Thymus (tissue), 11 donors: ENCODE measurements around the gene MYG1. TPM values are rescaled to one million over a fixed set of nuclear protein-coding genes. Genes with fewer than 3 reads are reported as not detected.
A peak's percentile ranks its signal among the peaks of the same experiment; 100 is the strongest.

Experiments used
- DNase-seq, 9 donors: peaks; one replicate each; pipeline ENCODE4 v3.0.0-alpha.2; 2013; ENCODE audit warnings: low spot score in 9 of 9, low read depth in 6 of 9, missing footprints in 1 of 9
- H3K27ac ChIP-seq, 2 donors: one replicate each; pipeline ENCODE4 v1.5.1; 2013; ENCODE audit warnings: control low read depth in 1 of 2, low read depth in 1 of 2, low read length in 1 of 2, mild to moderate bottlenecking in 1 of 2, moderate library complexity in 1 of 2
- H3K27me3 ChIP-seq, 2 donors: one replicate each; pipeline ENCODE4 v1.5.1; 2013; ENCODE audit warnings: low read length in 1 of 2; ENCODE audit not compliant: control insufficient read depth in 2 of 2, insufficient read depth in 1 of 2
- H3K36me3 ChIP-seq, 2 donors: one replicate each; pipeline ENCODE4 v1.5.1; 2013; ENCODE audit warnings: low read length in 1 of 2, mild to moderate bottlenecking in 1 of 2, moderate library complexity in 1 of 2; ENCODE audit not compliant: control insufficient read depth in 2 of 2, insufficient read depth in 2 of 2
- H3K4me1 ChIP-seq, 2 donors: one replicate each; pipeline ENCODE4 v1.5.1; 2013; ENCODE audit warnings: low read length in 2 of 2; ENCODE audit not compliant: control insufficient read depth in 2 of 2, insufficient read depth in 2 of 2
- H3K4me3 ChIP-seq, 2 donors: one replicate each; pipeline ENCODE4 v1.5.1; 2013; ENCODE audit warnings: low read length in 2 of 2, control low read depth in 1 of 2, mild to moderate bottlenecking in 1 of 2
- H3K9me3 ChIP-seq, 2 donors: one replicate each; pipeline ENCODE4 v1.5.1; 2013; ENCODE audit warnings: low read length in 1 of 2, mild to moderate bottlenecking in 1 of 2; ENCODE audit not compliant: control insufficient read depth in 2 of 2, insufficient read depth in 1 of 2
- WGBS: extraction: QIAGEN DNeasy Blood & Tissue Kit; methylation state at CpG from one replicate; pipeline ENCODE4 v1.1.7; 2013; 5-methylcytosine and 5-hydroxymethylcytosine counted together
- polyA plus RNA-seq: library from polyadenylated mRNA; stranded (reverse); fragments of 200-250 nt; gene quantifications from one replicate; pipeline ENCODE4 v1.2.3, GENCODE V29; 2013
- total RNA-seq: library from RNA; stranded (reverse); fragments of 120-200 nt; gene quantifications from one replicate; pipeline ENCODE4 v1.2.4, GENCODE V29; 2013
- donor health status: healthy.

Gene MYG1
- total and polyA plus RNA-seq, 2 donors, result 53.0 to 57.9 TPM

DNA sequence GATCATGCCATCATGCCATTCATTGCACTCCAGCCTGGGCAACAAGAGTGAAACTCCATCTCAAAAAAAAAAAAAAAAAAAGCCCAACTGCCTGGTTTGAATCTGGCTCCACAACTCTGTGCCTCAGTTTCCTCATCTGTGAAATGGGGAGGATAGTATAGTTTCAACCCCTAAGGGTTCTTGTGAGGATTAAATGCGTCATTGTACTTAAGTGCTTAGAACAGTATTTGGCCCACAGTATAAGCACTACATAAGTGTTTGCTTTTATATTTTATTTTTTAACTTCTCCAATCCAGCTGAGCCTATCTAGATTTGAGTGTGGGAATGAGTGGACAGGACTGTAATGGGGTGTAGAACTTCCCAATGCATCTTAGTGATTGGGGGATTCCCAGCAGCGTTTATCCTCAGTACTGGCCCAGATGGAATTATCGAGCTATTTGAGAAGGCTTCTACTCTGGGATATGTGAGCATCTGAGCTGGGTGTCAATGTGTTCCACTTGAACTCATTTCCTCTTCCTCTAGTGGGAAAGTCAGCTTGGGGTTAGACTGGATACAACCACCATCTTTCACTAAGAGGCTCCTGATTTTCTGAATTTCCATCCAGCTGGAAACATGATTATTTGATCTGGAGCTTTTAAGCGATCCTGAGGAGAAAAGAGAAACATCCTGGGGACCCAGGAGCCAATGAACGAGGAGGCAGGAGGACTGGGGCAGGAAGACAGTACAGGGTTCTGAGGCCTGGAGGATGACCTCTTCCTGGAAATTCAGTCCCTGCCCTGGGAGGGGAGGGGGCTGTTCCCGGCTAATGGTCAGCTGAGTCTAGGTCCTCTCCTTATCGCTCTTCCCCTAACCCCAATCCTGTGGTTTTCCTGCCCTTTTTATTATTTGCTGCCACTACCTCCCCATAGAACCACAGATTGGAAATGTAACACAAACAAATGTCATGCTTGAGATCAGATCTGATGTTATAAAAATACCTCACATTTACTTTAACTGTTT, 40.7 kb upstream of the MYG1 start:
- peaks cover 4 to 8% of the 10 kb centered on the region in 2 donors for H3K36me3 ChIP-seq
- H3K9me3 ChIP-seq, result no peaks in the 10 kb centered on the region
- DNase-seq, result no peak
- H3K27ac ChIP-seq, result no peak overlapping the region
- H3K4me3 ChIP-seq, result no peak overlapping the region
- WGBS, result 80% methylated on average over 7 of the region's 7 CpGs
- peaks cover 2 to 14% of the 10 kb centered on the region in 2 donors for H3K4me1 ChIP-seq
- H3K27me3 ChIP-seq, result no peaks in the 10 kb centered on the region

- DNase-seq, result no peak
- no peaks in the 10 kb centered on the region for H3K27me3 ChIP-seq
- 97% methylated on average over 6 of the region's 6 CpGs for WGBS
- H3K36me3 ChIP-seq, result peaks cover 0 to under 1% of the 10 kb centered on the region in 2 donors
- H3K9me3 ChIP-seq, result no peaks in the 10 kb centered on the region
- H3K4me1 ChIP-seq, result peaks cover 2 to 12% of the 10 kb centered on the region in 2 donors
- no peak overlapping the region for H3K4me3 ChIP-seq
- H3K27ac ChIP-seq, result no peak overlapping the region
These were observed 39.6 kb upstream of the MYG1 start for GRCh38 chr12:53259891-53260290.

- Histone ChIP-seq H3K9me3 (no peaks in the 10 kb centered on the region), H3K27me3 (no peaks in the 10 kb centered on the region), H3K4me1 (peaks cover 19 to 34% of the 10 kb centered on the region in 2 donors), H3K4me3 (no peak overlapping the region), H3K27ac (no peak overlapping the region), H3K36me3 (peaks cover 6 to 13% of the 10 kb centered on the region in 2 donors)
- DNase-seq, result no peak
- WGBS, result 97% methylated on average over 2 of the region's 2 CpGs
These were observed 33.7 kb upstream of the MYG1 start for GRCh38 chr12:53265783-53266182.

GRCh38 chr12:53267306-53267998, 32.0 kb upstream of the MYG1 start:
- H3K27ac ChIP-seq, result peak overlapping the region; percentile 6 to 79
- no peaks in the 10 kb centered on the region for H3K27me3 ChIP-seq
- H3K9me3 ChIP-seq, result no peaks in the 10 kb centered on the region
- peak in 1 of 9 donors; percentile 13 for DNase-seq
- H3K4me3 ChIP-seq, result peak overlapping the region; percentile 76 to 79
- H3K36me3 ChIP-seq, result peaks cover 6 to 24% of the 10 kb centered on the region in 2 donors
- 25% methylated on average over 18 of the region's 18 CpGs for WGBS
- H3K4me1 ChIP-seq, result peaks cover 19 to 34% of the 10 kb centered on the region in 2 donors

GRCh38 chr12:53267999-53268629, 31.4 kb upstream of the MYG1 start, which contains the start of gene ESPL1:
TSS of gene ESPL1 (plus strand) at chr12:53268299. CDS start at chr12:53268767, 468 bp downstream.
- no peaks in the 10 kb centered on the region for H3K27me3 ChIP-seq
- peaks cover 19 to 34% of the 10 kb centered on the region in 2 donors for H3K4me1 ChIP-seq
- WGBS, result under 1% methylated on average over 58 of the region's 58 CpGs
- H3K9me3 ChIP-seq, result no peaks in the 10 kb centered on the region
- H3K36me3 ChIP-seq, result peaks cover 10 to 27% of the 10 kb centered on the region in 2 donors
- H3K4me3 ChIP-seq, result peak within 1 kb of the TSS; percentile 76 to 79
- DNase-seq, result peak; percentile 72 to 94 (median 82)
- H3K27ac ChIP-seq, result peak within 1 kb of the TSS; percentile 6 to 79

- DNase-seq, result peak in 1 of 9 donors; percentile 18
- Histone ChIP-seq H3K27me3 (no peaks in the 10 kb centered on the region), H3K36me3 (peaks cover 10 to 29% of the 10 kb centered on the region in 2 donors), H3K4me1 (peaks cover 19 to 34% of the 10 kb centered on the region in 2 donors), H3K27ac (peak overlapping the region in 1 of 2 donors; percentile 48), H3K4me3 (peak overlapping the region; percentile 76 to 79), H3K9me3 (no peaks in the 10 kb centered on the region)
- WGBS, result 70% methylated on average over 20 of the region's 20 CpGs
These were observed 30.6 kb upstream of the MYG1 start for GRCh38 chr12:53268630-53269562.

DNA sequence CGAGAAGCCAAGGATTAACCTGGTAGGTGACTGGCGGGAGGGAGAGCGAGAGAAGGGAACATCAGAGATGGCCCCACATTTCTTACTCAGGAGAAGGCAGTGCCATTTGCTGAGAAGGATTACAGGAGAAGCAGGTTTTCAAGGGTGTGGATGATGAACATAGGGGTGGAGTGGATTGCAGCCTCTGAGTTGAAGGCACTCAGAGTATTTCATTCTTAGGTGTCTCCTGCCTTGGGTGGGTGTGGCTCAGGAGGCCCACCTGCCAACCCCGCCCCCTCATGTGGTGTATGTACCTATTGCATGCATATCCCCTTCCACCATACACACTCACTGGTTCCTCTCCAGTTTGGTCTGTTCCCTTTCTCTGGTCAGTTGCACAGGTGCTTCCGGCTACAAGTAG, 25.1 kb upstream of the MYG1 start:
- Histone ChIP-seq H3K27me3 (no peaks in the 10 kb centered on the region), H3K4me3 (no peak overlapping the region), H3K27ac (no peak overlapping the region), H3K4me1 (peaks cover 9 to 13% of the 10 kb centered on the region in 2 donors), H3K9me3 (no peaks in the 10 kb centered on the region), H3K36me3 (peaks cover 48 to 76% of the 10 kb centered on the region in 2 donors)
- no peak for DNase-seq
- WGBS, result 96% methylated on average over 5 of the region's 5 CpGs

- no peak for DNase-seq
- WGBS, result 97% methylated on average over 11 of the region's 11 CpGs
These were observed 23.0 kb upstream of the MYG1 start for GRCh38 chr12:53276511-53276910.

More at GRCh38 chr12:53276511-53276910, 23.0 kb upstream of the MYG1 start:
- H3K4me1 ChIP-seq, result no peaks in the 10 kb centered on the region
- no peak overlapping the region for H3K4me3 ChIP-seq
- no peak overlapping the region for H3K27ac ChIP-seq
- H3K9me3 ChIP-seq, result no peaks in the 10 kb centered on the region
- H3K27me3 ChIP-seq, result no peaks in the 10 kb centered on the region
- H3K36me3 ChIP-seq, result peaks cover 58 to 73% of the 10 kb centered on the region in 2 donors
